GM12864 (cell line): Measurements from ENCODE around the gene SFXN3.

Experiments
- DNase-seq: peaks from one replicate; pipeline ENCODE4 v3.0.0-alpha.2; 2011; ENCODE audit warnings: low read depth
- H3K4me3 ChIP-seq: 2 replicates; pipeline ENCODE4 v1.5.1; 2011; ENCODE audit warnings: mild to moderate bottlenecking, low read depth, low read length, control low read depth
- TF ChIP-seq, protein P1 (sequence below): IDR thresholded peaks from 2 replicates; pipeline ENCODE4 v1.5.1; 2011; ENCODE audit warnings: low read depth, mild to moderate bottlenecking, moderate library complexity, low read length, control low read depth, inconsistent platforms; ENCODE audit errors: missing control alignments

The SFXN3 gene

GRCh38 chr10:101011517-101012423, 19.3 kb upstream of the SFXN3 start:
- TF ChIP-seq, protein P1, sequence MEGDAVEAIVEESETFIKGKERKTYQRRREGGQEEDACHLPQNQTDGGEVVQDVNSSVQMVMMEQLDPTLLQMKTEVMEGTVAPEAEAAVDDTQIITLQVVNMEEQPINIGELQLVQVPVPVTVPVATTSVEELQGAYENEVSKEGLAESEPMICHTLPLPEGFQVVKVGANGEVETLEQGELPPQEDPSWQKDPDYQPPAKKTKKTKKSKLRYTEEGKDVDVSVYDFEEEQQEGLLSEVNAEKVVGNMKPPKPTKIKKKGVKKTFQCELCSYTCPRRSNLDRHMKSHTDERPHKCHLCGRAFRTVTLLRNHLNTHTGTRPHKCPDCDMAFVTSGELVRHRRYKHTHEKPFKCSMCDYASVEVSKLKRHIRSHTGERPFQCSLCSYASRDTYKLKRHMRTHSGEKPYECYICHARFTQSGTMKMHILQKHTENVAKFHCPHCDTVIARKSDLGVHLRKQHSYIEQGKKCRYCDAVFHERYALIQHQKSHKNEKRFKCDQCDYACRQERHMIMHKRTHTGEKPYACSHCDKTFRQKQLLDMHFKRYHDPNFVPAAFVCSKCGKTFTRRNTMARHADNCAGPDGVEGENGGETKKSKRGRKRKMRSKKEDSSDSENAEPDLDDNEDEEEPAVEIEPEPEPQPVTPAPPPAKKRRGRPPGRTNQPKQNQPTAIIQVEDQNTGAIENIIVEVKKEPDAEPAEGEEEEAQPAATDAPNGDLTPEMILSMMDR: peak; percentile 6
- DNase-seq: no peak
- H3K4me3 ChIP-seq: no peak overlapping the region

- TF ChIP-seq, protein P1: peak; percentile 83
- no peak for DNase-seq
- no peak overlapping the region for H3K4me3 ChIP-seq
These were observed 18.3 kb upstream of the SFXN3 start for GRCh38 chr10:101012525-101013364.

- H3K4me3 ChIP-seq: no peak overlapping the region
- TF ChIP-seq, protein P1: no peak
- DNase-seq: no peak
These were observed 17.6 kb upstream of the SFXN3 start for GRCh38 chr10:101013365-101013825.

DNA sequence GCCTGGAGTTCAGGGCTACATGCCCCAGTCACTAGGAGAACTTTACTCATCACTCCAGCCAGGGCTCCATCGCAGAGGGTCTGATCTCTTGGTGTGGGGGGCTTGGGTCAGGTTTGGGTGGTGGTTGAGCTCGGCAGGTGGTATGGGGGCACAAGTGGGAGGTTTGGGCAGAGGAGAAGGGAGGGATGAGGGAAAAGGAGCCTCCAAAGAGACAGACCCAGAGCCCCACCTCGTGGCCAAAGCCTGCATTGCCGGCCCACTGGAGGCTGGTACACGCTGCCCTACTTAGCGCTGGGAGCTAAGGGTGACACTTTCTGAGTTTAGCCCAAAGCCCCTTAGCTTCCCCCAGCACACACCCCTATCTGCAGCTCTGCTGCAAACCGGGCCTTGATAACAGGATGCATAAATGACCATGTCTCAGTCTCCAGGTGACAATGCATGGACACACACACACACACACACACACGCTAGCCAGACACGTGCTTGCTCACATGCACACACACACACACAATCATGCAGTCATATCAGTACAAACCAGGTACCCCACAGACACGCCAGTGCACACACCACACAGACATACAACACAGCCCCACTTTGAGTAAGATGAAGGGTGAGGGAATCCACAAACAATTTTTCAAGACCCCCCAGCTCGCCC, 16.7 kb upstream of the SFXN3 start:
- DNase-seq: no peak
- TF ChIP-seq, protein P1: peak; percentile 99
- no peak overlapping the region for H3K4me3 ChIP-seq

DNA sequence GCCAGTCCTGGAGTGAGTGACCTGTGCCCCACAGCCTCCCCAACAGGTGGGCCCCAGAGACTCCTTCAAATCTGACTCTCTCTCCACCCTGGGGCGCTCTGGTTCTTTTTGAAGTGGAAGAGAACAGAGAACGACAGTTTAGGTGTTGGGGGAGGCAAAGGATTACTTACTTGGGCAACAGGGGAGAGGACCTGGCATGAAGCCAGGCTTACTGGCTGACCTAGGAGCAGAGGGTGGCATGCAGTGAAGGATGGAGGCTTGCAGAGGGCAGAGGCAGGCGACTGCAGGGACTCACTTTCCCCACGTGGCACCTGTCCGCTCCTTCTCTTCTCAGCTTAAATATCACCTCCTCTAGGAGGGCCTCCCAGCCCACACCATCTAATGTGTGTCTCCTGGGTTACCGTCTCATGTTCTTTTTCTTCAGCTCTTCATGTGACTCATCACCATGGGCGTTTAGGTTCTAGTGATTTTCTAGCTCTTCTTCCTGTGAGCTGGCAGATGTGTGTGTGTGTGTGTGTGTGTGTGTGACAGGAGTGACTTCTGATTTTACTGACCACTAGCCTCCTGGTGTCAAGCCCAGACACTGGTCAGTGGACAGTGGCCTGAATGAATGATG, 16.0 kb upstream of the SFXN3 start:
- no peak overlapping the region for H3K4me3 ChIP-seq
- no peak for DNase-seq
- TF ChIP-seq, protein P1: no peak

DNA sequence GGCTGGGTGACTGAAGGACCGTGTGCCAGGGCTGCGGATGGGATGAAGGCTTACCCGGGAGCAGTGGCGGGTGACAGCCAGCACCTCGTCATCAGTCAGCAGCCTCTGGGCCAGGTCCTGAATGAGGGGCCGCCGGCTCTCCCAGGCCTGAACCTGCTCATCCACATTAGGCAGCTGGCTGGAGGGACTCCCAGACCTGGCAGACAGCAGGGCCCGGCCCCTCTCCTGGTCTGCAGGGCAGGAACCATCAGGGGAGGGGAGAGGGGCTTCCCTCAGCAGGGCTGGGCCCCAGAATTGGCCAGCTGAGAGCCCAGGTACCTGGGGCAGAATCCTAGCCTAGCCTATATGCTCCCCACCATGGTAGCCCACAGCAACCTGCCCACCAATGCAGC, 15.5 kb upstream of the SFXN3 start:
- TF ChIP-seq, protein P1: no peak
- no peak for DNase-seq
- H3K4me3 ChIP-seq: no peak overlapping the region
